SK-N-SH treated with all-trans-retinoic acid at 6 μM for 48 hours (cell line): ENCODE data around the gene ACO2.

ENCODE experiments used
- ATAC-seq: fragments of 200-7000 bp; cut with Tn5 transposase; 3 replicates; pipeline ENCODE4 v1.9.1; 2020; ENCODE audit warnings: mild to moderate bottlenecking, moderate library complexity
- ARNTL ChIP-seq: fragments of 450-650 bp; formaldehyde crosslinking; IDR thresholded peaks from 2 replicates; pipeline ENCODE4 v1.5.0; 2020; ENCODE audit warnings: low read depth, mild to moderate bottlenecking, moderate library complexity, borderline replicate concordance
- BACH2 ChIP-seq: fragments of 250-450 bp; sonication (Bioruptor Pico); IDR thresholded peaks from 2 replicates; pipeline ENCODE4 v1.9.0; 2021; ENCODE audit warnings: mild to moderate bottlenecking, borderline replicate concordance
- CREB5 ChIP-seq: fragments of 250-450 bp; sonication (Bioruptor Pico); IDR thresholded peaks from 2 replicates; pipeline ENCODE4 v1.5.1; 2020; ENCODE audit warnings: low read depth, mild to moderate bottlenecking, moderate library complexity
- CSDC2 ChIP-seq: fragments of 250-450 bp; sonication (Bioruptor Pico); IDR thresholded peaks from 2 replicates; pipeline ENCODE4 v1.5.0; 2020; ENCODE audit warnings: mild to moderate bottlenecking, moderate library complexity
- CSRNP3 ChIP-seq: fragments of 250-450 bp; sonication (Bioruptor Pico); IDR thresholded peaks from 2 replicates; pipeline ENCODE4 v1.5.1; 2021; ENCODE audit warnings: mild to moderate bottlenecking, moderate library complexity
- GLIS3 ChIP-seq: fragments of 250-450 bp; sonication (Bioruptor Pico); IDR thresholded peaks from 2 replicates; pipeline ENCODE4 v1.5.0; 2020; ENCODE audit warnings: mild to moderate bottlenecking, moderate library complexity
- ISL1 ChIP-seq: fragments of 250-450 bp; sonication (Bioruptor Pico); IDR thresholded peaks from 2 replicates; pipeline ENCODE4 v2.1.2; 2022; ENCODE audit warnings: mild to moderate bottlenecking, moderate library complexity
- OSR1 ChIP-seq: fragments of 250-450 bp; sonication (Bioruptor Pico); IDR thresholded peaks from 2 replicates; pipeline ENCODE4 v1.8.0; 2022; ENCODE audit warnings: moderate library complexity, mild to moderate bottlenecking, inconsistent platforms
- PPARA ChIP-seq: fragments of 250-450 bp; sonication (Bioruptor Pico); IDR thresholded peaks from 2 replicates; pipeline ENCODE4 v1.5.0; 2020; ENCODE audit warnings: mild to moderate bottlenecking, borderline replicate concordance
- RARB ChIP-seq: fragments of 250-450 bp; sonication (Bioruptor Pico); IDR thresholded peaks from 2 replicates; pipeline ENCODE4 v1.8.0; 2021; ENCODE audit warnings: mild to moderate bottlenecking, moderate library complexity
- SNAI2 ChIP-seq: fragments of 250-450 bp; sonication (Bioruptor Pico); IDR thresholded peaks from 2 replicates; pipeline ENCODE4 v1.5.0; 2020; ENCODE audit warnings: mild to moderate bottlenecking, moderate library complexity
- TCF4 ChIP-seq: fragments of 250-450 bp; sonication (Bioruptor Pico); IDR thresholded peaks from 2 replicates; pipeline ENCODE4 v1.8.0; 2021; ENCODE audit warnings: mild to moderate bottlenecking, moderate library complexity, borderline replicate concordance
- TOX ChIP-seq: fragments of 250-450 bp; sonication (Bioruptor Pico); IDR thresholded peaks from 2 replicates; pipeline ENCODE4 v1.8.0; 2021; ENCODE audit warnings: mild to moderate bottlenecking, moderate library complexity, borderline replicate concordance
- TSHZ2 ChIP-seq: fragments of 250-450 bp; sonication (Bioruptor Pico); IDR thresholded peaks from 2 replicates; pipeline ENCODE4 v1.5.0; 2020; ENCODE audit warnings: mild to moderate bottlenecking, moderate library complexity
- ZC3H10 ChIP-seq: fragments of 250-450 bp; sonication (Bioruptor Pico); IDR thresholded peaks from 2 replicates; pipeline ENCODE4 v1.5.1; 2021; ENCODE audit warnings: mild to moderate bottlenecking, moderate library complexity
- ZFP30 ChIP-seq: fragments of 450-650 bp; formaldehyde crosslinking; IDR thresholded peaks from 2 replicates; pipeline ENCODE4 v1.5.0; 2022; ENCODE audit warnings: mild to moderate bottlenecking, moderate library complexity
- TF ChIP-seq, protein P1 (sequence below): fragments of 250-450 bp; sonication (Bioruptor Pico); IDR thresholded peaks from 2 replicates; pipeline ENCODE4 v1.8.0; 2020; ENCODE audit warnings: mild to moderate bottlenecking, moderate library complexity, borderline replicate concordance

The ACO2 gene

GRCh38 chr22:41446639-41447434 is 22.1 kb upstream of the ACO2 start, which contains the start of gene TOB2:
Gene TOB2, minus strand, starts transcription at chr22:41446801. Its CDS starts 9,456 bp downstream, at chr22:41437345.
- peak; percentile 51 for ATAC-seq
- TF ChIP-seq TSHZ2 (CRISPR knock-in tag) (no peak), OSR1 (no peak), BACH2 (CRISPR knock-in tag) (no peak), CSDC2 (CRISPR knock-in tag) (no peak), TCF4 (CRISPR knock-in tag) (no peak), ARNTL (no peak), CSRNP3 (CRISPR knock-in tag) (no peak), RARB (CRISPR knock-in tag) (no peak), ZFP30 (CRISPR knock-in tag) (no peak), SNAI2 (no peak), GLIS3 (CRISPR knock-in tag) (no peak), TOX (no peak), ISL1 (CRISPR knock-in tag) (no peak)

GRCh38 chr22:41447435-41448188 is 21.3 kb upstream of the ACO2 start:
- no peak for TF ChIP-seq CSRNP3 (CRISPR knock-in tag)
- TF ChIP-seq CREB5 (CRISPR knock-in tag): no peak
- TF ChIP-seq, protein P1, sequence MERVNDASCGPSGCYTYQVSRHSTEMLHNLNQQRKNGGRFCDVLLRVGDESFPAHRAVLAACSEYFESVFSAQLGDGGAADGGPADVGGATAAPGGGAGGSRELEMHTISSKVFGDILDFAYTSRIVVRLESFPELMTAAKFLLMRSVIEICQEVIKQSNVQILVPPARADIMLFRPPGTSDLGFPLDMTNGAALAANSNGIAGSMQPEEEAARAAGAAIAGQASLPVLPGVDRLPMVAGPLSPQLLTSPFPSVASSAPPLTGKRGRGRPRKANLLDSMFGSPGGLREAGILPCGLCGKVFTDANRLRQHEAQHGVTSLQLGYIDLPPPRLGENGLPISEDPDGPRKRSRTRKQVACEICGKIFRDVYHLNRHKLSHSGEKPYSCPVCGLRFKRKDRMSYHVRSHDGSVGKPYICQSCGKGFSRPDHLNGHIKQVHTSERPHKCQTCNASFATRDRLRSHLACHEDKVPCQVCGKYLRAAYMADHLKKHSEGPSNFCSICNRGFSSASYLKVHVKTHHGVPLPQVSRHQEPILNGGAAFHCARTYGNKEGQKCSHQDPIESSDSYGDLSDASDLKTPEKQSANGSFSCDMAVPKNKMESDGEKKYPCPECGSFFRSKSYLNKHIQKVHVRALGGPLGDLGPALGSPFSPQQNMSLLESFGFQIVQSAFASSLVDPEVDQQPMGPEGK (CRISPR knock-in tag): no peak
- TF ChIP-seq ARNTL: no peak
- no peak for TF ChIP-seq OSR1
- TF ChIP-seq ZC3H10 (CRISPR knock-in tag): no peak
- no peak for TF ChIP-seq TSHZ2 (CRISPR knock-in tag)
- TF ChIP-seq SNAI2: no peak
- TF ChIP-seq BACH2 (CRISPR knock-in tag): no peak
- TF ChIP-seq PPARA: no peak
- no peak for TF ChIP-seq ISL1 (CRISPR knock-in tag)
- TF ChIP-seq TOX: no peak
- no peak for TF ChIP-seq CSDC2 (CRISPR knock-in tag)
- TF ChIP-seq, all 23 proteins: peak for 0
- ATAC-seq: peak; percentile 49
